Omental fat pad (tissue), 4 donors: Measurements from ENCODE around the gene PKLR. TPM values are rescaled to one million over a fixed set of nuclear protein-coding genes. Genes with fewer than 3 reads are reported as not detected.

Experiments
- ATAC-seq: fragments of 150-250 bp; one replicate; pipeline ENCODE4 v1.9.1; 2016; ENCODE audit warnings: mild to moderate bottlenecking, moderate library complexity; ENCODE audit not compliant: low FRiP score
- DNase-seq: peaks from one replicate; pipeline ENCODE4 v3.0.0-alpha.2; 2019; ENCODE audit warnings: low spot score
- total RNA-seq, 4 donors: library from RNA; depleted of rRNA; stranded (reverse); fragments of >200 nt; gene quantifications; one replicate each; pipeline ENCODE4 v1.1.0, GENCODE V29; 2016
- TF ChIP-seq, protein P1 (sequence below), 3 donors: fragments of 450-650 bp; IDR thresholded peaks; one replicate each; pipeline ENCODE4 v1.5.1; 2016 to 2017; ENCODE audit warnings: antibody characterized with exemption in 3 of 3, mild to moderate bottlenecking in 3 of 3, moderate library complexity in 2 of 3

The PKLR gene
- total RNA-seq, 4 donors from 2014 or later, result not detected

DNA sequence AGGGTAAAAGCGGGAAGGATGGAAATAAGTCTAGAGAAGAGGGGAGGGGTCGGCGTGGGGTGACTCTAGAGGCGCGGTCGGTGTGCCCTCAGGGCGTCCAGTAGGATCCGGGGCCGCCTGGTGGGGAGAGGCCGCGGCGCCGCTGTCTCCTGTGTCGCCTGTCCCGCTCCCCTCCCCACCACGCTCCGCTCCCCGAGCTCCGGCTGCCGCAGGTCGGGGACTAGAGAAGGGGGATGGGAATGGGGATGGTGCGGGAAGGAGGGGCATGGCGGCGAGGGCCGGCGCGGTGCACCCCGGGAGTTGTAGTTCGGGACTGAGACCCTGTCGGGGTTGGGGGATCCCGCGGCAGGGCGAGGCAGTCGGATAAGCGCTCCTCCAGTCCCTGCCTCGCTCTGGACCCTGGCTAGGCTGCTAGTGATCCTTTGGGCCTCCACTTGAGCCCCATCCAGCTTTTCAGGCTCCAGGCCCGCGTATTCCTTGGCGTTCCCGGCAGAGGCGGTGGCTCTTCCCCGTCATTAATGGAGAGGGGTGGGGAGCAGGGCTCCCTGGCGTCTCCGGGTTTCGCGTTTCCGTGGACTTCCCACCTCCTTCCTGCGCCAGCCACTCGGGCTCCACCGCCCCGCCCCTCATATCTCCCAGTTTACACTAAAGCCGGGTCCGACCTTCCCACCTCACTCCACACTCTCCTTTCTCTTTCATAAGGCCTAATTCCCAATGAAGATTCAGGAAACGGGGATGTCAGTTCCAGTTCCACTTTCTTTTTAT, 45.8 kb downstream of the PKLR start, which contains the start of gene ENTREP3:
Gene ENTREP3 (minus strand): TSS at position 241 of the 765 bp plus-strand sequence. CDS start 606 bp downstream, outside the sequence.
- peak; percentile 88 for ATAC-seq
- TF ChIP-seq, protein P1, sequence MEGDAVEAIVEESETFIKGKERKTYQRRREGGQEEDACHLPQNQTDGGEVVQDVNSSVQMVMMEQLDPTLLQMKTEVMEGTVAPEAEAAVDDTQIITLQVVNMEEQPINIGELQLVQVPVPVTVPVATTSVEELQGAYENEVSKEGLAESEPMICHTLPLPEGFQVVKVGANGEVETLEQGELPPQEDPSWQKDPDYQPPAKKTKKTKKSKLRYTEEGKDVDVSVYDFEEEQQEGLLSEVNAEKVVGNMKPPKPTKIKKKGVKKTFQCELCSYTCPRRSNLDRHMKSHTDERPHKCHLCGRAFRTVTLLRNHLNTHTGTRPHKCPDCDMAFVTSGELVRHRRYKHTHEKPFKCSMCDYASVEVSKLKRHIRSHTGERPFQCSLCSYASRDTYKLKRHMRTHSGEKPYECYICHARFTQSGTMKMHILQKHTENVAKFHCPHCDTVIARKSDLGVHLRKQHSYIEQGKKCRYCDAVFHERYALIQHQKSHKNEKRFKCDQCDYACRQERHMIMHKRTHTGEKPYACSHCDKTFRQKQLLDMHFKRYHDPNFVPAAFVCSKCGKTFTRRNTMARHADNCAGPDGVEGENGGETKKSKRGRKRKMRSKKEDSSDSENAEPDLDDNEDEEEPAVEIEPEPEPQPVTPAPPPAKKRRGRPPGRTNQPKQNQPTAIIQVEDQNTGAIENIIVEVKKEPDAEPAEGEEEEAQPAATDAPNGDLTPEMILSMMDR (IDR thresholded peaks at IDR 0.05), result no peak
- peak; percentile 69 for DNase-seq

- peak; percentile 15 for ATAC-seq
- TF ChIP-seq, protein P1 (IDR thresholded peaks at IDR 0.05), result no peak
- no peak for DNase-seq
Measured at GRCh38 chr1:155254714-155255242, 46.5 kb downstream of the PKLR start.

DNA sequence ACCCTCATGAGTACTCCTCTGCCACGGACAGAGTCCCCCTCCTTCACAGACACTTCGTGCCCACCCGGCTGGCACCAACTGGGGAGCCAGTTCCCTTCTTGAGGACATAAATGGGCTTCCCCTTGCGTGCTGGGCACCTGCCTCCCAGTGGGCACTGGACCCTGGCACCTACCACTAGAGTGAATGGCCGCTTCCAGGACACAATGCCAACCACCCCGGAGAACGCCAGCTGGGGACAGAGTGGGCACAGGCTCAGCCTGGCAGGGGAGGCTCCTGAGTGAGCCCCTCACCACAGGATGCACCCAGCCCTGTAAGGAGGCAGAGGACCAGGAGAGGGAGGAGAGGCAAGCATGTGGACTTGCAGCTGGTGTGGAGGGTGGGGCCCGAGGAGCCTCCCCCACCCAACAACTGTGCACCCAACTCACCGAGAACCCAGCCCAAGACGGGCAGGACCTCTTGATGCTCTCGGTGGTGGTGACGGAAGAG, 47.0 kb downstream of the PKLR start:
- ATAC-seq (no peak), DNase-seq (no peak)
- TF ChIP-seq, protein P1 (IDR thresholded peaks at IDR 0.05), result no peak

GRCh38 chr1:155253797-155254196, 47.4 kb downstream of the PKLR start:
- DNase-seq (no peak), ATAC-seq (no peak)
- TF ChIP-seq, protein P1 (IDR thresholded peaks at IDR 0.05), result no peak

GRCh38 chr1:155253208-155253607, 48.0 kb downstream of the PKLR start:
- DNase-seq (no peak), ATAC-seq (no peak)
- TF ChIP-seq, protein P1 (IDR thresholded peaks at IDR 0.05), result no peak

DNA sequence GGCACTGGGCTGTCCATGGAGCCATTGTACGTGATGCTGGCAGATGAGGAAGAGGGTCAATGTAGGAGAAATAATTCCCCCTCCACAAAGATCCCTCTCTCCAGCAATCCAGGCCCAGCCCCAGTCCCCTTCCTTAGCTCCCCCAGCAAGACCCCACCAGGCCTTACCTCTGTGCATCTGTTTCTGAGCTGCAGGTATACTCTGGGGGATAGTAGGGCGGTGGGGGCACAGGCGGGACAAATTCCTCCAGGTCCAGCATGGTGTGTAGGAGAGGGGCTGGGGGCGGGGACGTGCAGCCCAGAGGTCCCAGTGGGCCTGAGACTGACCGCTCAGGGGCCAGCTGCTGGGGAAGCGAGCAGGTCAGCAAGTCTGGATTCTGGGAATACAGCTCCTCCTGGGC, 49.7 kb downstream of the PKLR start:
- TF ChIP-seq, protein P1 (IDR thresholded peaks at IDR 0.05), result no peak
- DNase-seq (no peak), ATAC-seq (no peak)
